Osteoblast (primary cell): ENCODE measurements around the gene OR56A3. TPM values are rescaled to one million over a fixed set of nuclear protein-coding genes. Genes with fewer than 3 reads are reported as not detected.

Source experiments
- DNase-seq: peaks from one replicate; pipeline ENCODE4 v3.0.0; 2011; ENCODE audit warnings: low spot score, mixed read lengths; ENCODE audit not compliant: insufficient read length; ENCODE audit errors: missing footprints
- H2AFZ ChIP-seq: 2 replicates; pipeline ENCODE4 v1.6.0; 2011; ENCODE audit warnings: mild to moderate bottlenecking, low read length
- H3K27ac ChIP-seq: 2 replicates; pipeline ENCODE4 v1.5.1; 2011; ENCODE audit warnings: mild to moderate bottlenecking, low read depth, low read length, moderate library complexity
- H3K27me3 ChIP-seq: 2 replicates; pipeline ENCODE4 v1.6.0; 2012; ENCODE audit warnings: mild to moderate bottlenecking, control low read depth, inconsistent platforms, low read length, moderate library complexity; ENCODE audit not compliant: insufficient read depth
- H3K36me3 ChIP-seq: 2 replicates; pipeline ENCODE4 v1.5.1; 2011; ENCODE audit warnings: mild to moderate bottlenecking, low read length, control low read depth, moderate library complexity; ENCODE audit not compliant: insufficient read depth
- H3K4me1 ChIP-seq: 2 replicates; pipeline ENCODE4 v1.5.1; 2011; ENCODE audit warnings: mild to moderate bottlenecking, low read length, control low read depth, moderate library complexity; ENCODE audit not compliant: insufficient read depth
- H3K4me2 ChIP-seq: 2 replicates; pipeline ENCODE4 v1.6.0; 2011; ENCODE audit warnings: mild to moderate bottlenecking, low read length; ENCODE audit not compliant: insufficient read depth
- H3K4me3 ChIP-seq: fragments of 200-600 bp; sonication (generic); 3 replicates; pipeline ENCODE4 v1.5.1; 2012; ENCODE audit warnings: mild to moderate bottlenecking, low read length, inconsistent platforms; ENCODE audit not compliant: insufficient read depth
- H3K79me2 ChIP-seq: 2 replicates; pipeline ENCODE4 v1.6.0; 2012; ENCODE audit warnings: mild to moderate bottlenecking, low read length, control low read depth, inconsistent platforms; ENCODE audit not compliant: insufficient read depth
- H3K9me3 ChIP-seq: 2 replicates; pipeline ENCODE4 v1.5.1; 2011; ENCODE audit warnings: low read depth, low read length, control low read depth
- H4K20me1 ChIP-seq: 2 replicates; pipeline ENCODE4 v1.6.0; 2012; ENCODE audit warnings: mild to moderate bottlenecking, low read length, control low read depth; ENCODE audit not compliant: insufficient read depth
- CTCF ChIP-seq: IDR thresholded peaks from 2 replicates; pipeline ENCODE4 v1.5.1; 2011; ENCODE audit warnings: mild to moderate bottlenecking, low read depth, low read length, moderate library complexity; ENCODE audit errors: extremely low read depth
- total RNA-seq: library from RNA; depleted of rRNA; stranded (reverse); fragments of >200 nt; gene quantifications from 2 replicates; pipeline ENCODE4 v1.2.3, GENCODE V29; 2012

Gene OR56A3
- total RNA-seq, 1 donor, result not detected

- no peaks in the 10 kb centered on the region for H3K79me2 ChIP-seq
- H3K27me3 ChIP-seq, result no peaks in the 10 kb centered on the region
- no peak overlapping the region for H3K4me2 ChIP-seq
- H2AFZ ChIP-seq, result no peak overlapping the region
- no peaks in the 10 kb centered on the region for H3K9me3 ChIP-seq
- H3K4me3 ChIP-seq, result no peak overlapping the region
- no peaks in the 10 kb centered on the region for H3K36me3 ChIP-seq
- TF ChIP-seq CTCF, result no peak
- H3K27ac ChIP-seq, result no peak overlapping the region
- H3K4me1 ChIP-seq, result no peaks in the 10 kb centered on the region
- DNase-seq, result no peak
- H4K20me1 ChIP-seq, result no peaks in the 10 kb centered on the region
Measured at GRCh38 chr11:5967708-5968107, 25.7 kb downstream of the OR56A3 start.

GRCh38 chr11:5968394-5968793, 26.3 kb downstream of the OR56A3 start, which contains the start of gene OR56A5:
OR56A5 (minus strand) TSS chr11:5968494; CDS start chr11:5968494, 0 bp downstream.
- Histone ChIP-seq H3K27ac (no peak within 1 kb of the TSS), H3K36me3 (no peaks in the 10 kb centered on the region), H2AFZ (no peak within 1 kb of the TSS), H3K4me1 (no peaks in the 10 kb centered on the region), H3K9me3 (no peaks in the 10 kb centered on the region), H4K20me1 (no peaks in the 10 kb centered on the region), H3K4me2 (no peak within 1 kb of the TSS), H3K79me2 (no peaks in the 10 kb centered on the region), H3K27me3 (no peaks in the 10 kb centered on the region), H3K4me3 (no peak within 1 kb of the TSS)
- TF ChIP-seq CTCF, result no peak
- DNase-seq, result no peak

- no peak for DNase-seq
- Histone ChIP-seq H3K9me3 (no peaks in the 10 kb centered on the region), H3K36me3 (no peaks in the 10 kb centered on the region), H4K20me1 (no peaks in the 10 kb centered on the region), H2AFZ (no peak overlapping the region), H3K27ac (no peak overlapping the region), H3K4me2 (no peak overlapping the region), H3K27me3 (no peaks in the 10 kb centered on the region), H3K79me2 (no peaks in the 10 kb centered on the region), H3K4me1 (no peaks in the 10 kb centered on the region), H3K4me3 (no peak overlapping the region)
- TF ChIP-seq CTCF, result no peak
Measured at GRCh38 chr11:5973530-5973929, 31.5 kb downstream of the OR56A3 start.

GRCh38 chr11:5983443-5983842, 41.4 kb downstream of the OR56A3 start:
- no peaks in the 10 kb centered on the region for H3K36me3 ChIP-seq
- no peaks in the 10 kb centered on the region for H3K79me2 ChIP-seq
- no peak for DNase-seq
- peaks cover 3% of the 10 kb centered on the region for H3K9me3 ChIP-seq
- no peak overlapping the region for H3K27ac ChIP-seq
- H2AFZ ChIP-seq, result no peak overlapping the region
- no peak for TF ChIP-seq CTCF
- H3K4me3 ChIP-seq, result no peak overlapping the region
- H3K27me3 ChIP-seq, result no peaks in the 10 kb centered on the region
- H3K4me2 ChIP-seq, result no peak overlapping the region
- no peaks in the 10 kb centered on the region for H4K20me1 ChIP-seq
- no peaks in the 10 kb centered on the region for H3K4me1 ChIP-seq
